ENCODE data around the gene ACTN4. TPM values are rescaled to one million over a fixed set of nuclear protein-coding genes. Genes with fewer than 3 reads are reported as not detected.

The ACTN4 gene
- polyA plus RNA-seq, 4 donors = 664 to 751 (median 665) TPM

GRCh38 chr19:38721496-38721895, 74.0 kb downstream of the ACTN4 start:
- DNase-seq (ENCODE audit: low read depth in 4 of 4, low spot score in 3 of 4) = no peak

GRCh38 chr19:38721979-38722773, 74.7 kb downstream of the ACTN4 start:
- DNase-seq (ENCODE audit: low read depth in 4 of 4, low spot score in 3 of 4) = no peak

- DNase-seq (ENCODE audit: low read depth in 4 of 4, low spot score in 3 of 4) = no peak
Measured at GRCh38 chr19:38722947-38723605, 75.6 kb downstream of the ACTN4 start.

DNA sequence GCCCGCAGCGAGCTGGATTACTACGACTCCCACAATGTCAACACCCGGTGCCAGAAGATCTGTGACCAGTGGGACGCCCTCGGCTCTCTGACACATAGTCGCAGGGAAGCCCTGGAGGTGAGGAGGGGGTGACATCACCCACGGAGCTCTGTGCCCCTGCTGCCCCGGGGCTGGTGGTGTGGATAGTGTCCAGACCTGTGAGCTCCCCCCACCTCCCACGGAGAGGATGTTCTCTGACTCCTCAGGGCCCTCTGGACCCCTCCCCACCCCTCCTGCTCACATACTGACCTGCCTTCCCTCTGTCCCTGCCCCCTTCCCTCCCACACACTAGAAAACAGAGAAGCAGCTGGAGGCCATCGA, 76.1 kb downstream of the ACTN4 start:
- no peak for DNase-seq (ENCODE audit: low read depth in 4 of 4, low spot score in 3 of 4)

DNA sequence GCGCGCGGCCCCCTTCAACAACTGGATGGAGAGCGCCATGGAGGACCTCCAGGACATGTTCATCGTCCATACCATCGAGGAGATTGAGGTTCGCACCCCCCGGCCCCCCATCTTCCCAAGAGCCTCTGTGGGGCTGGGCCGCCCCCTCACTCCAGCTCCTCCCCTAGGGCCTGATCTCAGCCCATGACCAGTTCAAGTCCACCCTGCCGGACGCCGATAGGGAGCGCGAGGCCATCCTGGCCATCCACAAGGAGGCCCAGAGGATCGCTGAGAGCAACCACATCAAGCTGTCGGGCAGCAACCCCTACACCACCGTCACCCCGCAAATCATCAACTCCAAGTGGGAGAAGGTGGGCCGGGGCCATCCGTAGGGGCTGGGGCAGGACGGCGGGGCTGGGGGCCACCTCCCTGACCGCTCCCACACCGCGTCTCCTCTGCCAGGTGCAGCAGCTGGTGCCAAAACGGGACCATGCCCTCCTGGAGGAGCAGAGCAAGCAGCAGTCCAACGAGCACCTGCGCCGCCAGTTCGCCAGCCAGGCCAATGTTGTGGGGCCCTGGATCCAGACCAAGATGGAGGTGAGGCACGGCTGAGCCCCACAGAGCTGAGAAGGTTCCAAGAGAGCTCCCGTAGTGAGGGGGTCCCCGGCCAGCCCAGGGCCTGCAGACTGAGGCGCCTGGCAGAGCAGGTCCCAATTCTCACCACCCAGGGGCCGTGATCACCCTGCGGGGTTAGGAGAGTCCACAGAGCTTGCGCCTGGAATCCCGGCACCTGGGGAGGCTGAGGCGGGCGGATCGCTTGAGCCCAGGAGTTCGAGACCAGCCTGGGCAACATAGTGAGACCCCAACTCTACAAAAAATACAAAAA, 76.8 kb downstream of the ACTN4 start:
- DNase-seq (ENCODE audit: low read depth in 4 of 4, low spot score in 3 of 4) = no peak

GRCh38 chr19:38725469-38726283, 78.2 kb downstream of the ACTN4 start:
- no peak for DNase-seq (ENCODE audit: low read depth in 4 of 4, low spot score in 3 of 4)

- DNase-seq (ENCODE audit: low read depth in 4 of 4, low spot score in 3 of 4) = no peak
Measured at GRCh38 chr19:38726284-38726673, 78.8 kb downstream of the ACTN4 start.

DNA sequence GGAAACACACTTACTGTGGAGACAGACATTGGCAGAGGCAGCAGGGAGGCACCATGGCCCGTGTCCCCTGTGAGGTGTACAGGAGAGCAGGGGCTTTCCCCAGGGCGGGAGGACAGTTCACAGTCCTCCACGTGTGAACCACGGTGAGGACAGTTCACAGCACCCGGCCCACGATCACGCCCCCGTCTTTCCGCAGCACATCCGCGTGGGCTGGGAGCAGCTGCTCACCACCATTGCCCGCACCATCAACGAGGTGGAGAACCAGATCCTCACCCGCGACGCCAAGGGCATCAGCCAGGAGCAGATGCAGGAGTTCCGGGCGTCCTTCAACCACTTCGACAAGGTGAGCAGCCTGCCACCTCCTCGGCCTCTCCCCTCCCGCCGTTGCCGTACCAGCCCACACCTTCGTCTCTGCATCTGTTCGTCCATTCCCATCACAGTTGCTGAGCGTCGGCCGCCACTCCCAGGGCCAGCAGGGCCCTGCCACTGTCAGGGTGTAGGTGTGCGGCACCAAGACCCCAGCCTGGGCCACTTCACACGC, 79.4 kb downstream of the ACTN4 start:
- DNase-seq (ENCODE audit: low read depth in 4 of 4, low spot score in 3 of 4) = no peak

DNA sequence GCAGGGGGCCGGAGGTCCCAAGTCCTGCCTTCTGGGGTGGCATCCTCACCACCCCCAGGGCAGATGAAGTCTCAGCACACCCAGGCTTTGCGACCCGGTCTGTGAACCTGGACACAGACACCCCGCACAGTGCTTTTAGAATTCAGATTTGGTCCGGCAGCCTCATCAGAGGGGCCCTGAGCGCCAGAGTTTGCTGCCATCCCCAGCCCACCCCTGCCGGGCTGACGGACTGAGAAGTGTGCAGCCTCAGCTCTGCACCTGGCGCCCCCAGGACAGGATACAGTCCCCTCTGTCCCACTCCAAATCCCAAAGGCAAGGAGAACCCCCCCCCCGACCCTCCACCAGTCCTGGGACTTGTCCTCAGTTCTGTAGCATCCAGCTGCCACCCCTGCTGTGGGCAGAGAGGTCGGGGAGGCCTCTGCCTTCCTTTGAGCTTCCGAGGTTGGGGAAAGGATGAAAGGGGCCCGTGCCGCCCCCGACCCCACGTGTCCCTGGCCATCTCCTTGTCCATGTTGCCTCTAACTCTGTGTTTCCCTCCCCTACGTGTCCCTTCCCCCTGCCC, 79.9 kb downstream of the ACTN4 start:
- no peak for DNase-seq (ENCODE audit: low read depth in 4 of 4, low spot score in 3 of 4)

DNA sequence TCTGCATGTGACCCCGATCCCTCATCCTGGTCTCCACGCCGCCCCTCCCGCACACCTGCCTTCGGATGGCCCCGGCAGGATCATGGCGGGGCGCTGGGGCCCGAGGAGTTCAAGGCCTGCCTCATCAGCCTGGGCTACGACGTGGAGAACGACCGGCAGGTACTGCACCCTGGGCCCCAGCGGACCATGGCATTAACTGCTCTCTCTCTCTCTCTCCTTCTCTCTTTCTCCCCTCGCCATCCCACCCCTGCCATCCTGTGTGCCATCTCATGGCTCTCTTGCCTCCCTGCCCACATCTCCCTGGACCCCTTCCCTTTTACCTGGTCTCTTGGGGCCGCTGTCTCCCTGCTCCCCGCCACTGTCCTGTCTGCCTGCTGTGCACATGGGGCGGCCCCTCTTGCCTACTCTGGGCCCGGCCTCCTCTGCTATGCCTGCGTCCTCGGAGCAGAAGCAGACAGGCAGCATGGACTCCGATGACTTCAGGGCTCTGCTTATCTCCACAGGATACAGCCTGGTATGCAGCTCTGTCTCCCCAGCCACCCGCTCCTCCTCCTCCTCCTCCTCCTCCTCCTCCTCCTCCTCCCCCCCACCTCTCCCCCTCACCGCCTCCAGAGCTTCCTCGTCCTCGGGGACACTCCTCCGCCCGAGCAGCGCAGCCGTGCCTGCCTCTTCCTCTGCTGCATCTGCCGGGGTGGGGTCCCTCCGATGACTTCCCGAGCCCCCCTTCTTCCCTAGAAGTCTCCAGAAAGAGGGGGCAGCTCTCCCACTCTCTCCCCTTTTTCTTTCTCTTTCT, 80.6 kb downstream of the ACTN4 start:
- no peak for DNase-seq (ENCODE audit: low read depth in 4 of 4, low spot score in 3 of 4)

DNA sequence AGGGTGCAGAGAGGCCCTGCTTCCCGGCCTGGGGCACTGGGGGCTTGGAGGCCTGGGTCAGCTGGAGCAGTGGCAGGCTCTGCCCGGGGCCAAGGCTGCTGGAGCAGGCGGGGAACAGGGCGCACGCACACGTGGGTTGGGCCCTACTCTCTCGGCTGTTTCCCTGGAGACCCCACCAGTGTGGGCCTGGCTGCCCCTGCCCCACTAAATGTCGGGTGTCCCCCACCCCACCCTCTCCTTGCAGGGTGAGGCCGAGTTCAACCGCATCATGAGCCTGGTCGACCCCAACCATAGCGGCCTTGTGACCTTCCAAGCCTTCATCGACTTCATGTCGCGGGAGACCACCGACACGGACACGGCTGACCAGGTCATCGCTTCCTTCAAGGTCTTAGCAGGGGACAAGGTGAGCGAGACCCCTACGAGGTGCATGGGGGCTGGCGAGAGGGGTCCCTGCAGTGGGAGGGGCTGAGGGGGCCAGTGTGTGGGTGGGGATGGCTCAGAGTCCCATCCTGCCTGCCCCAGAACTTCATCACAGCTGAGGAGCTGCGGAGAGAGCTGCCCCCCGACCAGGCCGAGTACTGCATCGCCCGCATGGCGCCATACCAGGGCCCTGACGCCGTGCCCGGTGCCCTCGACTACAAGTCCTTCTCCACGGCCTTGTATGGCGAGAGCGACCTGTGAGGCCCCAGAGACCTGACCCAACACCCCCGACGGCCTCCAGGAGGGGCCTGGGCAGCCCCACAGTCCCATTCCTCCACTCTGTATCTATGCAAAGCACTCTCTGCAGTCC, 81.5 kb downstream of the ACTN4 start:
- no peak for DNase-seq (ENCODE audit: low read depth in 4 of 4, low spot score in 3 of 4)

DNA sequence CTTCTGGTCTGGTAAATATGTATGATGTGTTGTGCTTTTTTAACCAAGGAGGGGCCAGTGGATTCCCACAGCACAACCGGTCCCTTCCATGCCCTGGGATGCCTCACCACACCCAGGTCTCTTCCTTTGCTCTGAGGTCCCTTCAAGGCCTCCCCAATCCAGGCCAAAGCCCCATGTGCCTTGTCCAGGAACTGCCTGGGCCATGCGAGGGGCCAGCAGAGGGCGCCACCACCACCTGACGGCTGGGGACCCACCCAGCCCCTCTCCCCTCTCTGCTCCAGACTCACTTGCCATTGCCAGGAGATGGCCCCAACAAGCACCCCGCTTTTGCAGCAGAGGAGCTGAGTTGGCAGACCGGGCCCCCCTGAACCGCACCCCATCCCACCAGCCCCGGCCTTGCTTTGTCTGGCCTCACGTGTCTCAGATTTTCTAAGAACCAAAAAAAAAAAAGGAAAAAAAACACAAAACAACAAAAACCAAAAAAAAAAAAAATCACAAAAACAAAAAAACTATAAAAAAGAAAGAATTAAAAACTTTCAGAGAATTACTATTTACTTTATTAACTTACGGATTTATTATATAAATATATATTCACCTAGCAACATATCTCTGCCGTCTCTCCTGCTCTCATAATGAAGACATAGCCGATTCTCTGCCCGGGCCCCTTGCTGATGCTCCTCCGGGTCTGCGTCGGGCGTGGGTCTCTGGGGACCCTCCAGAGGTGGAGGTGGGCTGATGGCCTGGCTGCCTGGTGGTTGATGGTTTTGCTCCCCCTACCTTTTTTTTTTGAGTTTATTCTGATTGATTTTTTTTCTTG, 82.4 kb downstream of the ACTN4 start:
- no peak for DNase-seq (ENCODE audit: low read depth in 4 of 4, low spot score in 3 of 4)

DNA sequence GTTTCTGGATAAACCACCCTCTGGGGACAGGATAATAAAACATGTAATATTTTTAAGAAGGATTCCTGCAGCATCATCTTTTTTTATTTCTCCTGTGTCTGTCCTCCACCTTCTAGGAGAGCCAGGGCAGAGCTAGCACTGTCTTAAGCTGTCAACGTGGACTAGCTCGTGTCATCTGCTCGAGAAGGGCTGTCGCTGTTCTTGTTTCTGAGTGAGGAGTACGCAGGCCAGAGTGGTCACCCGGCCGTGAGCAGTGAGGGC, 83.0 kb downstream of the ACTN4 start:
- DNase-seq (ENCODE audit: low read depth in 4 of 4, low spot score in 3 of 4) = no peak

DNA sequence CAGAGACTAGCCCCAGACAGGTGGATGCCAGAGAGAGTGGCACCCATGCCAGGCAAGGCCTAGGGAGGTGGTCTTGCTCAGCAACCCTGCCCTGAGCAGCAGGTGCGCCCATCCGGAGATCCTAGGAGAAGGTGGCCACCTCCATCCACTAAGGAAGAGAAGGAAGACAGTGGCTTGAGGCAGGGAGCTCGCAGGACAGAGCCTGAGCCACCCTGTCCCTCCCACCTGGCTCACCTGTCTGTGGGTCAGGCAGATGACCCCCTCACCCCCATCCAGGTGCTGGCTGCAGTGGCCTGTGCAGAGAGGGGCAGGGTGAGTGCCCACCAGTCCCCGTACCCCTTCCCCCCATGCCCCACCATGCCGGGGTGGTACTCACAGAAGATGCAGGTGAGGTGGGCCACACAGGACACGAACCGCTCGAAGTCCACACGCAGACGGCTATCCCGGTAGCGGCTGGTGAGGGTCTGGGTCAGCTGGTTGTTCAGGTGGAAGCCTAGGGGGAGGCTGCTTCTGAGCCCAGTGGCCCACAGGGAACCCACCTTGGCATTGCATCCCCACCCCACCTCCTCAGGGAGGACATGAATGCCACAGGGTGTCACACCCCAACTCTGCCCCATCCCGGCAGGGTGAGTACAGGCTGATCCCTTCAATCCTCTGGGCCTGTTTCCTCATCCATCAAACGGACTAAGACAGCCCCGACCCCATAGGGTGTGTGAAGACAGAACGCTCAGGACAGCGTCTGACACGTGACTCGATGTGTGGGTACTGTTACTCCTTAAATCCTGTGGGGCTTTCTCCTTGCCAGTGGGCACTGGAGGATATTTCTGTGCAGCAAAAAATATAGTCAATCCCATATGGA, 83.5 kb downstream of the ACTN4 start:
- no peak for DNase-seq (ENCODE audit: low read depth in 4 of 4, low spot score in 3 of 4)

- no peak for DNase-seq (ENCODE audit: low read depth in 4 of 4, low spot score in 3 of 4)
Measured at GRCh38 chr19:38731654-38732301, 84.3 kb downstream of the ACTN4 start.

DNA sequence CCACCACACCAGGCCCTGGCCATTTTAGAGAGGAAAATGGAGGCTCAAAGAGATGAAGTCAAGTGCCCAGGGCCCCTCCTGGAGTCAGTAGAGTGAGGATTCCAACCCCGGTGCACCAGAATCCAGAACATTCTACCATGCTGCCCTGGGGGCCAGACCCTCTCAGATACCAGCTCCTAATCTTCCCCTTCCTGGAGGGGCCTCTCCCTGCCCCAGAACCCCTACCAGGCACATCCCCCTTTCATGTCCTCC, 85.7 kb downstream of the ACTN4 start:
- no peak for DNase-seq (ENCODE audit: low read depth in 4 of 4, low spot score in 3 of 4)
